H1 (cell line): ENCODE measurements around the gene KRCC1. TPM values are rescaled to one million over a fixed set of nuclear protein-coding genes. Genes with fewer than 3 reads are reported as not detected.

Experiments
- POLR2A ChIP-seq, 2 experiments: IDR thresholded peaks; 1 replicate in 1 of 2; 2 replicates in 1 of 2; pipeline ENCODE4 v1.6.1; 2011; ENCODE audit warnings: low read depth in 2 of 2, low read length in 2 of 2, mild to moderate bottlenecking in 2 of 2; ENCODE audit errors: control extremely low read depth in 1 of 2
- polyA plus RNA-seq, 7 experiments: library from polyadenylated mRNA; depleted of rRNA in 3 of 7; stranded (reverse) in 5 of 7; unstranded in 2 of 7; fragments of >200 nt in 5 of 7; fragments of 200-250 nt in 2 of 7; gene quantifications; 1 replicate in 5 of 7; 2 replicates in 1 of 7; 4 replicates in 1 of 7; pipeline versions ENCODE4 v1.2.1 to v1.2.3, GENCODE V29; 2011 to 2013; ENCODE audit warnings: missing spikeins in 2 of 7, mixed read lengths in 2 of 7
- total RNA-seq: library from RNA; stranded (reverse); fragmentation: NEBNext Ultra II Directional; extraction: Animal tissue kit (Norgen Biotek cat#: 25700); gene quantifications from 2 replicates; pipeline ENCODE4 v1.2.1, GENCODE V29; 2021

Gene KRCC1
- total and polyA plus RNA-seq, 2 of the 8 experiments (the other 6 are each of a cell fraction or from before 2014, with no cell fraction given): 5.1 to 8.5 TPM

- TF ChIP-seq POLR2A (IDR thresholded peaks at IDR 0.05; ENCODE audit: control extremely low read depth in 1 of 2, low read depth in 2 of 2, low read length in 2 of 2): no peak
These were observed 36.4 kb upstream of the KRCC1 start (continued) for GRCh38 chr2:88091943-88092342.
